Neural cell (in vitro differentiated cells): Measurements from ENCODE around the gene PDZRN3. TPM values are rescaled to one million over a fixed set of nuclear protein-coding genes. Genes with fewer than 3 reads are reported as not detected.

ENCODE experiments used
- H2AFZ ChIP-seq: fragments of 200-600, 300-800 bp; sonication (generic), shearing (Covaris generic); 2 replicates; pipeline ENCODE4 v1.6.0; 2014; ENCODE audit warnings: low read depth, mild to moderate bottlenecking, antibody characterized with exemption, low read length, moderate library complexity
- H3F3A ChIP-seq: fragments of 200-600 bp; shearing (Covaris generic); 2 replicates; pipeline ENCODE4 v1.6.1; 2016; ENCODE audit warnings: mild to moderate bottlenecking, moderate library complexity, mixed read lengths, antibody characterized with exemption, low read length; ENCODE audit not compliant: insufficient read depth, poor library complexity, severe bottlenecking
- H3K27ac ChIP-seq: fragments of 200-600, 300-800 bp; sonication (generic), shearing (Covaris generic); 2 replicates; pipeline ENCODE4 v1.5.1; 2014; ENCODE audit warnings: mild to moderate bottlenecking, low read length, moderate library complexity
- H3K27me3 ChIP-seq: fragments of 300-800, 200-600 bp; sonication (generic), shearing (Covaris generic); 2 replicates; pipeline ENCODE4 v1.6.0; 2014; ENCODE audit warnings: mild to moderate bottlenecking, low read depth, low read length, moderate library complexity; ENCODE audit not compliant: insufficient read depth
- H3K36me3 ChIP-seq: fragments of 300-800, 200-600 bp; sonication (generic), shearing (Covaris generic); 2 replicates; pipeline ENCODE4 v1.5.1; 2014; ENCODE audit warnings: mild to moderate bottlenecking, antibody characterized with exemption, low read length, moderate library complexity; ENCODE audit not compliant: insufficient read depth
- H3K4me2 ChIP-seq: fragments of 300-800, 200-600 bp; sonication (generic), shearing (Covaris generic); 2 replicates; pipeline ENCODE4 v1.6.0; 2014; ENCODE audit warnings: mild to moderate bottlenecking, low read length
- H3K4me3 ChIP-seq: fragments of 300-800, 200-600 bp; sonication (generic), shearing (Covaris generic); 2 replicates; pipeline ENCODE4 v1.5.1; 2014; ENCODE audit warnings: mild to moderate bottlenecking, low read length, moderate library complexity
- H3K79me2 ChIP-seq: fragments of 200-600 bp; shearing (Covaris generic); replicated peaks from 2 replicates; pipeline ENCODE4 v1.6.0; 2014; ENCODE audit warnings: mild to moderate bottlenecking, low read length, moderate library complexity; ENCODE audit not compliant: insufficient read depth
- H3K9ac ChIP-seq: fragments of 300-800, 200-600 bp; sonication (generic), shearing (Covaris generic); 2 replicates; pipeline ENCODE4 v1.6.1; 2016; ENCODE audit warnings: mild to moderate bottlenecking, low read length, mixed read lengths
- H3K9me2 ChIP-seq: fragments of 200-600 bp; shearing (Covaris generic); 2 replicates; pipeline ENCODE4 v1.6.1; 2016; ENCODE audit warnings: mild to moderate bottlenecking, low read length, mixed read lengths; ENCODE audit not compliant: insufficient read depth
- H3K9me3 ChIP-seq: fragments of 200-600, 300-800 bp; sonication (generic), shearing (Covaris generic); 2 replicates; pipeline ENCODE4 v1.6.1; 2016; ENCODE audit warnings: mild to moderate bottlenecking, mixed run types, low read length, moderate library complexity, mixed read lengths
- H4K20me1 ChIP-seq: fragments of 200-600 bp; shearing (Covaris generic); 2 replicates; pipeline ENCODE4 v1.6.1; 2016; ENCODE audit warnings: mild to moderate bottlenecking, mixed run types; ENCODE audit not compliant: insufficient read depth
- EP300 ChIP-seq: fragments of 450-650 bp; conservative IDR thresholded peaks from 2 replicates; pipeline ENCODE4 v1.6.1; 2014; ENCODE audit warnings: antibody characterized with exemption, mild to moderate bottlenecking, moderate library complexity; ENCODE audit not compliant: poor library complexity, severe bottlenecking
- EZH2 ChIP-seq: fragments of 200-600, 300-800 bp; shearing (Covaris generic), sonication (generic); IDR thresholded peaks from 2 replicates; pipeline ENCODE4 v1.6.1; 2014; ENCODE audit warnings: antibody characterized with exemption, low read length, borderline replicate concordance, mild to moderate bottlenecking; ENCODE audit not compliant: insufficient read depth, poor library complexity, severe bottlenecking
- MXI1 ChIP-seq: fragments of 450-650 bp; conservative IDR thresholded peaks from 2 replicates; pipeline ENCODE4 v1.6.1; 2014; ENCODE audit warnings: antibody characterized with exemption, mild to moderate bottlenecking; ENCODE audit not compliant: poor library complexity, severe bottlenecking
- POLR2AphosphoS5 ChIP-seq: IDR thresholded peaks from 2 replicates; pipeline ENCODE4 v1.6.1; 2012
- RAD21 ChIP-seq: fragments of 450-650 bp; conservative IDR thresholded peaks from 2 replicates; pipeline ENCODE4 v1.6.1; 2014; ENCODE audit warnings: antibody characterized with exemption, mild to moderate bottlenecking, moderate library complexity
- SMC3 ChIP-seq: fragments of 450-650 bp; conservative IDR thresholded peaks from 2 replicates; pipeline ENCODE4 v1.6.1; 2014; ENCODE audit warnings: antibody characterized with exemption, mild to moderate bottlenecking, moderate library complexity; ENCODE audit not compliant: poor library complexity
- TAF1 ChIP-seq: IDR thresholded peaks from 2 replicates; pipeline ENCODE4 v1.6.1; 2012; ENCODE audit warnings: low read depth
- polyA plus RNA-seq: library from polyadenylated mRNA; depleted of rRNA; stranded (reverse); fragments of >200 nt; gene quantifications from 2 replicates; pipeline ENCODE4 v1.2.3, GENCODE V29; 2014
- TF ChIP-seq, protein P1 (sequence below): IDR thresholded peaks from 2 replicates; pipeline ENCODE4 v1.6.1; 2012; ENCODE audit warnings: borderline replicate concordance
- TF ChIP-seq, protein P2 (sequence below): fragments of 450-650 bp; IDR thresholded peaks from 2 replicates; pipeline ENCODE4 v1.5.1; 2014; ENCODE audit warnings: antibody characterized with exemption, mild to moderate bottlenecking, moderate library complexity; ENCODE audit not compliant: poor library complexity, severe bottlenecking

The PDZRN3 gene
- polyA plus RNA-seq, 1 donor from 2014 or later, result 1.1 TPM

DNA sequence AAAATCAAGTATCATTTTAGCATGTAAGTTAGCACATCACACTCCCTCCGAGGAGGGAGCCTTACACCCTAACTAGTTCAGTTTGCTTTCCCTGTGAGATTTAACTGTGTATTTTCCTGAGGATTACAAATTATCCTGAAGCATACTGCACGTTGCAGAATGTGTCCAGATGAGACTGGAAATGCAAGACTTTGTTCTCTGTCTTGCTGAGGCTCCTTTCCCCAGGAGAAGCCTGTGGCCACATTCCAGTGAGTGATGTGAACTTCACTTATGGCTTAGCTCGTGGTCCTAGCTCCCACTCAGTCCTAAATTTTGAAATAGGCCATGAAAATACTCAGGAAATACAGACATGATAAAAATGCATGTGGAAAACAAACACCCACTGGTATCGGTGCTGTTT is 23.7 kb downstream of the PDZRN3 start:
- H3F3A ChIP-seq, result no peaks in the 10 kb centered on the region
- H3K9ac ChIP-seq, result no peak overlapping the region
- H3K27ac ChIP-seq, result no peak overlapping the region
- no peak for TF ChIP-seq MXI1
- TF ChIP-seq TAF1, result no peak
- TF ChIP-seq EP300, result no peak
- TF ChIP-seq, protein P1, sequence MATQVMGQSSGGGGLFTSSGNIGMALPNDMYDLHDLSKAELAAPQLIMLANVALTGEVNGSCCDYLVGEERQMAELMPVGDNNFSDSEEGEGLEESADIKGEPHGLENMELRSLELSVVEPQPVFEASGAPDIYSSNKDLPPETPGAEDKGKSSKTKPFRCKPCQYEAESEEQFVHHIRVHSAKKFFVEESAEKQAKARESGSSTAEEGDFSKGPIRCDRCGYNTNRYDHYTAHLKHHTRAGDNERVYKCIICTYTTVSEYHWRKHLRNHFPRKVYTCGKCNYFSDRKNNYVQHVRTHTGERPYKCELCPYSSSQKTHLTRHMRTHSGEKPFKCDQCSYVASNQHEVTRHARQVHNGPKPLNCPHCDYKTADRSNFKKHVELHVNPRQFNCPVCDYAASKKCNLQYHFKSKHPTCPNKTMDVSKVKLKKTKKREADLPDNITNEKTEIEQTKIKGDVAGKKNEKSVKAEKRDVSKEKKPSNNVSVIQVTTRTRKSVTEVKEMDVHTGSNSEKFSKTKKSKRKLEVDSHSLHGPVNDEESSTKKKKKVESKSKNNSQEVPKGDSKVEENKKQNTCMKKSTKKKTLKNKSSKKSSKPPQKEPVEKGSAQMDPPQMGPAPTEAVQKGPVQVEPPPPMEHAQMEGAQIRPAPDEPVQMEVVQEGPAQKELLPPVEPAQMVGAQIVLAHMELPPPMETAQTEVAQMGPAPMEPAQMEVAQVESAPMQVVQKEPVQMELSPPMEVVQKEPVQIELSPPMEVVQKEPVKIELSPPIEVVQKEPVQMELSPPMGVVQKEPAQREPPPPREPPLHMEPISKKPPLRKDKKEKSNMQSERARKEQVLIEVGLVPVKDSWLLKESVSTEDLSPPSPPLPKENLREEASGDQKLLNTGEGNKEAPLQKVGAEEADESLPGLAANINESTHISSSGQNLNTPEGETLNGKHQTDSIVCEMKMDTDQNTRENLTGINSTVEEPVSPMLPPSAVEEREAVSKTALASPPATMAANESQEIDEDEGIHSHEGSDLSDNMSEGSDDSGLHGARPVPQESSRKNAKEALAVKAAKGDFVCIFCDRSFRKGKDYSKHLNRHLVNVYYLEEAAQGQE, result no peak
- TF ChIP-seq EZH2, result no peak
- TF ChIP-seq SMC3, result no peak
- no peak for TF ChIP-seq POLR2AphosphoS5
- TF ChIP-seq RAD21, result no peak
- TF ChIP-seq, protein P2, sequence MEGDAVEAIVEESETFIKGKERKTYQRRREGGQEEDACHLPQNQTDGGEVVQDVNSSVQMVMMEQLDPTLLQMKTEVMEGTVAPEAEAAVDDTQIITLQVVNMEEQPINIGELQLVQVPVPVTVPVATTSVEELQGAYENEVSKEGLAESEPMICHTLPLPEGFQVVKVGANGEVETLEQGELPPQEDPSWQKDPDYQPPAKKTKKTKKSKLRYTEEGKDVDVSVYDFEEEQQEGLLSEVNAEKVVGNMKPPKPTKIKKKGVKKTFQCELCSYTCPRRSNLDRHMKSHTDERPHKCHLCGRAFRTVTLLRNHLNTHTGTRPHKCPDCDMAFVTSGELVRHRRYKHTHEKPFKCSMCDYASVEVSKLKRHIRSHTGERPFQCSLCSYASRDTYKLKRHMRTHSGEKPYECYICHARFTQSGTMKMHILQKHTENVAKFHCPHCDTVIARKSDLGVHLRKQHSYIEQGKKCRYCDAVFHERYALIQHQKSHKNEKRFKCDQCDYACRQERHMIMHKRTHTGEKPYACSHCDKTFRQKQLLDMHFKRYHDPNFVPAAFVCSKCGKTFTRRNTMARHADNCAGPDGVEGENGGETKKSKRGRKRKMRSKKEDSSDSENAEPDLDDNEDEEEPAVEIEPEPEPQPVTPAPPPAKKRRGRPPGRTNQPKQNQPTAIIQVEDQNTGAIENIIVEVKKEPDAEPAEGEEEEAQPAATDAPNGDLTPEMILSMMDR, result no peak
- no peak overlapping the region for H3K4me3 ChIP-seq
- no peaks in the 10 kb centered on the region for H3K27me3 ChIP-seq
- no peaks in the 10 kb centered on the region for H3K79me2 ChIP-seq
- no peaks in the 10 kb centered on the region for H3K9me3 ChIP-seq
- H3K36me3 ChIP-seq, result no peaks in the 10 kb centered on the region
- H4K20me1 ChIP-seq, result no peaks in the 10 kb centered on the region
- no peak overlapping the region for H3K4me2 ChIP-seq
- H3K9me2 ChIP-seq, result no peaks in the 10 kb centered on the region
- H2AFZ ChIP-seq, result no peak overlapping the region

DNA sequence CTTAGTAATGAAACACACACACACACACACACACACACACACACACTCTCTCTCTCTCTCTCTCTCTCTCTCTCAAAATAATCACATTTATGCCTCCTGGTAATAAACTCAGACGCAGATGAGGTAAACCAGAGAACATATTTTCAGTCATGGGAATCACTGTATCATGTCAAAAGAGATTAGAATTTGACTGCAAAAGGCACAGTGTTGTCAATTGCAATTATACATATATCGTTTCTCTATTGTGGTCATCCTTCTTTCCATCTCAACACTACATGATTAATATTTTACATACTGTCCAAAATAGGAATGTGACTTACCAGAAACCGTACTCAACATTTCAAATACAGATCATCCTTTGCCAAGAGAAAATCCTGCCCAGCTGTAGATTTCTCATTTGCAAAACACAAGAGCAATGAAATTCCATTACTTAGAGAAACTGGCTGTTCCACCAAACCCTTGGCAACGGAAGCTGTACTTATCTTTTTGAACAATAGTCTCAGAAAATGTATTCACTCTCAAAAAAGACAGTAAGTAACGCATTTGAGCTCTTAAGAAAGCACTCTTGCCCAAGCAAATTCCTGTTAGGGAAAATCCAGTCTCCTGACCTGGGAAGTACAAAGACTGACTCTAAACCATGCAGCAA is 24.3 kb downstream of the PDZRN3 start:
- Histone ChIP-seq H3K9ac (no peak overlapping the region), H3K36me3 (no peaks in the 10 kb centered on the region)

More for the DNA sequence above, 24.3 kb downstream of the PDZRN3 start:
- Histone ChIP-seq H3K79me2 (no peaks in the 10 kb centered on the region), H3K4me3 (no peak overlapping the region), H3K27me3 (no peaks in the 10 kb centered on the region), H4K20me1 (no peaks in the 10 kb centered on the region), H3F3A (no peaks in the 10 kb centered on the region), H3K27ac (no peak overlapping the region), H3K4me2 (no peak overlapping the region), H2AFZ (no peak overlapping the region), H3K9me2 (no peaks in the 10 kb centered on the region), H3K9me3 (no peaks in the 10 kb centered on the region)
- TF ChIP-seq MXI1 (no peak), TAF1 (no peak), SMC3 (no peak)
- TF ChIP-seq, protein P2, result no peak
